HepG2 (cell line): Measurements from ENCODE around the gene MAN1A1.

ENCODE experiments used
- GABPB1 ChIP-seq: IDR thresholded peaks from 2 replicates; pipeline ENCODE4 v1.6.1; 2016; ENCODE audit warnings: mild to moderate bottlenecking, missing genetic modification reagents, moderate library complexity, missing compliant biosample characterization
- NFATC3 ChIP-seq: sonication (generic); formaldehyde crosslinking; IDR thresholded peaks from 2 replicates; pipeline ENCODE4 v1.5.1; 2020; ENCODE audit warnings: mild to moderate bottlenecking, missing genetic modification reagents
- NFE2L2 ChIP-seq: fragments of 150-350 bp; IDR thresholded peaks from 2 replicates; pipeline ENCODE4 v1.6.1; 2014; ENCODE audit warnings: low read length
- SIX4 ChIP-seq: sonication (generic); formaldehyde crosslinking; IDR thresholded peaks from 2 replicates; pipeline ENCODE4 v1.4.0; 2020; ENCODE audit warnings: missing genetic modification reagents
- ZNF235 ChIP-seq: sonication (generic); formaldehyde crosslinking; IDR thresholded peaks from 2 replicates; pipeline ENCODE4 v1.8.1; 2023; ENCODE audit warnings: mild to moderate bottlenecking, missing genetic modification reagents, borderline replicate concordance
- ZNF264 ChIP-seq: sonication (generic); formaldehyde crosslinking; IDR thresholded peaks from 2 replicates; pipeline ENCODE4 v1.4.0; 2020; ENCODE audit warnings: missing genetic modification reagents
- ZNF331 ChIP-seq: sonication (generic); formaldehyde crosslinking; IDR thresholded peaks from 2 replicates; pipeline ENCODE4 v1.4.0; 2020; ENCODE audit warnings: missing genetic modification reagents
- ZNF674 ChIP-seq: sonication (generic); formaldehyde crosslinking; IDR thresholded peaks from 2 replicates; pipeline ENCODE4 v1.5.0; 2020; ENCODE audit warnings: low read depth, mild to moderate bottlenecking, missing genetic modification reagents
- TF ChIP-seq, protein P1 (sequence below): sonication (generic); formaldehyde crosslinking; IDR thresholded peaks from 2 replicates; pipeline ENCODE4 v1.4.0; 2020; ENCODE audit warnings: missing genetic modification reagents

- TF ChIP-seq ZNF264 (CRISPR knock-in tag) (no peak), NFE2L2 (no peak), ZNF674 (CRISPR knock-in tag) (no peak), SIX4 (CRISPR knock-in tag) (no peak), ZNF331 (no peak), GABPB1 (CRISPR knock-in tag) (no peak), NFATC3 (CRISPR knock-in tag) (no peak), ZNF235 (CRISPR knock-in tag) (no peak)
- TF ChIP-seq, protein P1, sequence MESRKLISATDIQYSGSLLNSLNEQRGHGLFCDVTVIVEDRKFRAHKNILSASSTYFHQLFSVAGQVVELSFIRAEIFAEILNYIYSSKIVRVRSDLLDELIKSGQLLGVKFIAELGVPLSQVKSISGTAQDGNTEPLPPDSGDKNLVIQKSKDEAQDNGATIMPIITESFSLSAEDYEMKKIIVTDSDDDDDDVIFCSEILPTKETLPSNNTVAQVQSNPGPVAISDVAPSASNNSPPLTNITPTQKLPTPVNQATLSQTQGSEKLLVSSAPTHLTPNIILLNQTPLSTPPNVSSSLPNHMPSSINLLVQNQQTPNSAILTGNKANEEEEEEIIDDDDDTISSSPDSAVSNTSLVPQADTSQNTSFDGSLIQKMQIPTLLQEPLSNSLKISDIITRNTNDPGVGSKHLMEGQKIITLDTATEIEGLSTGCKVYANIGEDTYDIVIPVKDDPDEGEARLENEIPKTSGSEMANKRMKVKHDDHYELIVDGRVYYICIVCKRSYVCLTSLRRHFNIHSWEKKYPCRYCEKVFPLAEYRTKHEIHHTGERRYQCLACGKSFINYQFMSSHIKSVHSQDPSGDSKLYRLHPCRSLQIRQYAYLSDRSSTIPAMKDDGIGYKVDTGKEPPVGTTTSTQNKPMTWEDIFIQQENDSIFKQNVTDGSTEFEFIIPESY (CRISPR knock-in tag) = no peak
Observed at GRCh38 chr6:119184008-119184648, 165.4 kb downstream of the MAN1A1 start.
